Psoas muscle (tissue), 8 donors: Measurements from ENCODE around the gene ADGRG6. TPM values are rescaled to one million over a fixed set of nuclear protein-coding genes. Genes with fewer than 3 reads are reported as not detected.

Source experiments
- ATAC-seq, 4 donors: fragments of 200-7000 bp; cut with Tn5 transposase; one replicate each; pipeline ENCODE4 v1.9.1; 2020; ENCODE audit warnings: moderate library complexity in 3 of 4, mild to moderate bottlenecking in 2 of 4
- DNase-seq, 2 donors: peaks; one replicate each; pipeline ENCODE4 v3.0.0-alpha.2; 2020
- H3K27ac ChIP-seq: fragments of 200-600 bp; one replicate; pipeline ENCODE4 v1.8.0; 2022
- H3K27me3 ChIP-seq, 3 donors: fragments of 200-600 bp in 1 of 3; one replicate each; pipeline versions ENCODE4 v1.6.1 to v1.8.0; 2013 to 2022; ENCODE audit warnings: low read length in 2 of 3, mild to moderate bottlenecking in 2 of 3, moderate library complexity in 1 of 3; ENCODE audit not compliant: insufficient read depth in 3 of 3
- H3K36me3 ChIP-seq, 2 donors: fragments of 200-600 bp in 1 of 2; one replicate each; pipeline versions ENCODE4 v1.6.1 to v1.8.0; 2013 to 2022; ENCODE audit warnings: low read depth in 1 of 2, mild to moderate bottlenecking in 1 of 2, moderate library complexity in 1 of 2; ENCODE audit not compliant: insufficient read depth in 1 of 2
- H3K4me1 ChIP-seq: fragments of 200-600 bp; one replicate; pipeline ENCODE4 v1.8.0; 2022
- H3K4me3 ChIP-seq: fragments of 200-600 bp; one replicate; pipeline ENCODE4 v1.8.0; 2022; ENCODE audit warnings: mild to moderate bottlenecking
- H3K9me3 ChIP-seq: fragments of 200-600 bp; one replicate; pipeline ENCODE4 v1.8.0; 2022
- WGBS, 3 donors: extraction: QIAGEN DNeasy Blood & Tissue Kit; methylation state at CpG; one replicate each; pipeline versions ENCODE4 v1.1.6 to v1.1.7; 2013; 5-methylcytosine and 5-hydroxymethylcytosine counted together
- intact Hi-C, 2 donors: fragments of 100-400 bp; cut with DNase I; formaldehyde crosslinking; loops; one replicate each; pipeline versions ENCODE4 v1.11.0 to v1.14.2; 2022
- polyA plus RNA-seq, 3 donors: library from polyadenylated mRNA; stranded (reverse); fragments of 200-250 nt; gene quantifications; one replicate each; pipeline ENCODE4 v1.2.3, GENCODE V29; 2013
- total RNA-seq, 4 donors: library from RNA; stranded (reverse); fragmentation: NEBNext Ultra II Directional in 2 of 4; extraction: Animal tissue kit (Norgen Biotek cat#: 25700) in 2 of 4; gene quantifications; one replicate each; pipeline versions ENCODE4 v1.2.1 to v1.2.4, GENCODE V29; 2021 to 2023
- TF ChIP-seq, protein P1 (sequence below): fragments of 200-600 bp; IDR thresholded peaks from one replicate; pipeline ENCODE4 v1.8.0; 2022; ENCODE audit warnings: antibody characterized with exemption
- donor health status: healthy with polysubstance abuse.
- donor health status: DM: no; HTN: no; CAD: no; lungs with moderate emphysema.
- donor health status: Bipolar disorder and iron deficiency.
- donor health status: healthy.
- donor health status: DM: yes; HTN: yes; CAD: no.
- donor health status: DM: no; HTN: no; CAD: no.
- donor health status: DM: no; HTN: no; CAD: no.
- donor health status: DM: yes; HTN: yes; CAD: no.

ADGRG6 gene
- total and polyA plus RNA-seq, 7 donors, result 0.32 to 2.3 (median 0.59) TPM

DNA sequence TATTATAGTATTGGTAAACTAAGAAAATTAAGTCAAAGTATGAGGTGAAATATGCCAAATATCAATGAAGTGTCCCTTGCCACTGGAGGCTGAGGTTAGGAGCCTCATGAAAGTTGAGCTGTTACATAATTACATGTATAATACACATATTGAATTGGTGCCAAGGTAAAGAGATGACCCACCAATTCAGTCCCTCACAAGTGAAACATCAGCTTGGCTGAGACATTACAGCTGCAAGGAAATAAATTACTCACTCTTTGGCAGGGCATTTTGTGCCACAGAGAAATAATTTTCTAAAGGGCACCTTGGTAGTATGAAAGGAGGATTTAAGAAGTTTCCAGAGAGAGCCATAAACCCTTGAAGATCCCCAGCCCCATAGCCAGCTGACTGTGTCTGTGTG, 127.4 kb downstream of the ADGRG6 start:
- H3K27ac ChIP-seq, result no peak overlapping the region
- H3K9me3 ChIP-seq, result no peaks in the 10 kb centered on the region
- no peaks in the 10 kb centered on the region for H3K27me3 ChIP-seq
- DNase-seq (no peak), ATAC-seq (no peak)
- no peaks in the 10 kb centered on the region for H3K36me3 ChIP-seq
- H3K4me1 ChIP-seq, result no peaks in the 10 kb centered on the region
- intact Hi-C loops, result no loop called here
- no peak overlapping the region for H3K4me3 ChIP-seq
- TF ChIP-seq, protein P1, sequence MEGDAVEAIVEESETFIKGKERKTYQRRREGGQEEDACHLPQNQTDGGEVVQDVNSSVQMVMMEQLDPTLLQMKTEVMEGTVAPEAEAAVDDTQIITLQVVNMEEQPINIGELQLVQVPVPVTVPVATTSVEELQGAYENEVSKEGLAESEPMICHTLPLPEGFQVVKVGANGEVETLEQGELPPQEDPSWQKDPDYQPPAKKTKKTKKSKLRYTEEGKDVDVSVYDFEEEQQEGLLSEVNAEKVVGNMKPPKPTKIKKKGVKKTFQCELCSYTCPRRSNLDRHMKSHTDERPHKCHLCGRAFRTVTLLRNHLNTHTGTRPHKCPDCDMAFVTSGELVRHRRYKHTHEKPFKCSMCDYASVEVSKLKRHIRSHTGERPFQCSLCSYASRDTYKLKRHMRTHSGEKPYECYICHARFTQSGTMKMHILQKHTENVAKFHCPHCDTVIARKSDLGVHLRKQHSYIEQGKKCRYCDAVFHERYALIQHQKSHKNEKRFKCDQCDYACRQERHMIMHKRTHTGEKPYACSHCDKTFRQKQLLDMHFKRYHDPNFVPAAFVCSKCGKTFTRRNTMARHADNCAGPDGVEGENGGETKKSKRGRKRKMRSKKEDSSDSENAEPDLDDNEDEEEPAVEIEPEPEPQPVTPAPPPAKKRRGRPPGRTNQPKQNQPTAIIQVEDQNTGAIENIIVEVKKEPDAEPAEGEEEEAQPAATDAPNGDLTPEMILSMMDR, result no peak

- ATAC-seq (no peak), DNase-seq (no peak)
- Histone ChIP-seq H3K27ac (no peak overlapping the region), H3K4me1 (no peaks in the 10 kb centered on the region), H3K27me3 (no peaks in the 10 kb centered on the region), H3K9me3 (no peaks in the 10 kb centered on the region), H3K36me3 (no peaks in the 10 kb centered on the region), H3K4me3 (no peak overlapping the region)
- WGBS, 3 donors, result 82 to 87% (median 83%) methylated on average over 4 of the region's 4 CpGs
- TF ChIP-seq, protein P1, result no peak
- intact Hi-C loops, result no loop called here
These were observed 131.6 kb downstream of the ADGRG6 start for GRCh38 chr6:142433419-142433818.

DNA sequence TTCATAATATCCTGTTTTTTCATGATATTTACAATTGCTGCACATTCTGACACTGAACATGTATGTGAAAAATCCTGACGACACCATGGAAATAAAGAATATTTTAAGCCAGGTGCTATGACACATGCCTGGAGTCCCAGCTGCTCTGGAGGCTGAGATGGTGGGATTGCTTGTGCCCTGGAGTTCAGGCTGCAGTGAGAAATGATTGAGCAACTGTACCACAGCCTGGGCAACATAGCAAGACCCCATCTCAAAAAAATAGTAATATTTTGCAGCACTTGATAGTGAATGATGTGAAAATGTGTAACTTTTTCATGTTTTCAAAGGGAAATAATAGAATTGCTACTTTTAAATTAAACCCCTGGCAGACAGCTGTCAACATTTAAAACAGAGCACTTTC, 137.1 kb downstream of the ADGRG6 start:
- Histone ChIP-seq H3K4me3 (no peak overlapping the region), H3K36me3 (no peaks in the 10 kb centered on the region), H3K9me3 (no peaks in the 10 kb centered on the region), H3K4me1 (no peaks in the 10 kb centered on the region), H3K27ac (no peak overlapping the region), H3K27me3 (no peaks in the 10 kb centered on the region)
- no peak for DNase-seq
- intact Hi-C loops, result no loop called here
- 63 to 84% (median 70%) methylated on average over 1 of the region's 1 CpG for WGBS, 3 donors
- TF ChIP-seq, protein P1, result no peak
- no peak for ATAC-seq

DNA sequence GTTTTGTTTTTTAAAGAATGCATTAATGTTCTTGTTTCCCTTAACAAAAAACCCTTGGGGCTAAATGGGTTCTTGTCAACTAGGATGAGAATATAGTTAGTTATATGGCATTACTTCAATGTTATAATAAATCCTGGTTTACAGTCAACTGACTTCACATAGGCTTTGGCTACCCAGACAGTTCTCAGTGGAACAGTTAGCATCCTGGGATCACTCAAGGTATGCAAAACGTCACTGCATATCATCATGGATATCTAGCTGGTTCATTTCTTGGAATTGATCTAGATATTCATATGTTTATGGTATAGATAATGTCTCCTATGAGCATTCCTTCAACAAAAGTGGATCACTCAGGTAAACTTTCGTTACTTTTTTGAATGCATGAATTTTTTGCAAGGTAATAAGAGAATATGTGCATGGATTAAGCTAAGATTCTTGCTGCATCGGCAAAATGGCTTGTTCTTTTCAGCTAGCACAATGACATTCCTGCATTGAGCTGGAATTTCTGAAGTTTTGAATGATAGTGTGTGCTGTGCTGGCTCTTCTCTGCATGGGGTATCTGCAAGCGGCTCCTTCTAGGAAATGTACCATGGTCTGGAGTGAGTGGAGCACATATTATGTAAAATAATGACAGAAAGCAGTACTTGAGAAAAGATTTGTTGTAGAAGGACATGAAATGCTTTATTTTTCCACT, 138.9 kb downstream of the ADGRG6 start:
- DNase-seq (no peak), ATAC-seq (no peak)
- intact Hi-C loops, result no loop called here
- Histone ChIP-seq H3K27ac (no peak overlapping the region), H3K9me3 (no peaks in the 10 kb centered on the region), H3K27me3 (no peaks in the 10 kb centered on the region), H3K36me3 (no peaks in the 10 kb centered on the region), H3K4me1 (no peaks in the 10 kb centered on the region), H3K4me3 (no peak overlapping the region)
- TF ChIP-seq, protein P1, result no peak
- 47 to 54% (median 51%) methylated on average over 4 of the region's 4 CpGs for WGBS, 3 donors

DNA sequence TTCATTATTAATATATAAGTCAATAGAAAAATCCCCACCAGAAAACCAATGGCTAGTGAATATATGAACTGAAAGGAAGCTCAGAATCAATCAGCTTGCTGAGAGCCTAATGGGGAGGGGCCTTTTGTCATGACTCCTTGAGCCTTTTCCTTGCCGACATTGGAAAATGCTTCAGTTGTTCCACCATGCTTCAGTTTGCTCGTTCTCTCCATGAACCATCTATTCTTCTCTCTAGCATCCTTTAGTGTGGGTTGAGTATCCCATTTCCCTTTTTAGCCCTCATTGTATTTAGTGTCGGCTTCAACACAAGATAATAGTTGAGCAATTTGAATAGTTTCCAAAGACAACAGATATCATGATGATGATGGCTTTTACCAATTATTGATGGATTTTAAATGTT, 139.9 kb downstream of the ADGRG6 start:
- Histone ChIP-seq H3K4me1 (no peaks in the 10 kb centered on the region), H3K27ac (no peak overlapping the region), H3K27me3 (no peaks in the 10 kb centered on the region), H3K9me3 (no peaks in the 10 kb centered on the region), H3K4me3 (no peak overlapping the region), H3K36me3 (no peaks in the 10 kb centered on the region)
- DNase-seq, result no peak
- ATAC-seq, result no peak
- 80 to 88% (median 81%) methylated on average over 3 of the region's 3 CpGs for WGBS, 3 donors
- TF ChIP-seq, protein P1, result no peak
- intact Hi-C loops, result no loop called here
